Posterior cingulate gyrus (tissue), 11 donors: Measurements from ENCODE around the gene CRTAP.
"Not testable (repeated sequence)": the region's sequence is repeated elsewhere in the genome, so short reads cannot be mapped to it uniquely, and the experiment has no call there.

Experiments used
- DNase-seq, 10 donors: peaks; one replicate each; pipeline versions ENCODE4 v3.0.0 to v3.0.0-alpha.2; 2020 to 2021; ENCODE audit warnings: mixed read lengths in 3 of 10
- intact Hi-C: fragments of 100-400 bp; cut with DNase I; formaldehyde crosslinking; loops from one replicate; pipeline ENCODE4 v1.15.1; 2023

Gene CRTAP

GRCh38 chr3:33170531-33170930, 56.7 kb downstream of the CRTAP start:
- no peak for DNase-seq
- intact Hi-C loops = no loop called here

GRCh38 chr3:33171580-33171979, 57.8 kb downstream of the CRTAP start:
- intact Hi-C loops = no loop called here
- DNase-seq = no peak

- no peak for DNase-seq
- intact Hi-C loops = no loop called here
Observed at GRCh38 chr3:33173103-33173502, 59.3 kb downstream of the CRTAP start.

- intact Hi-C loops = no loop called here
- no peak for DNase-seq
Observed at GRCh38 chr3:33173672-33174071, 59.9 kb downstream of the CRTAP start.

GRCh38 chr3:33174095-33174494, 60.3 kb downstream of the CRTAP start:
- intact Hi-C loops = no loop called here
- DNase-seq = no peak

GRCh38 chr3:33174711-33175414, 61.0 kb downstream of the CRTAP start:
- intact Hi-C loops = no loop called here
- DNase-seq = no peak

GRCh38 chr3:33179132-33179531, 65.3 kb downstream of the CRTAP start:
- intact Hi-C loops = no loop called here
- DNase-seq = no peak

GRCh38 chr3:33181229-33181628, 67.4 kb downstream of the CRTAP start:
- DNase-seq = no peak
- intact Hi-C loops = no loop called here

GRCh38 chr3:33181641-33182040, 67.8 kb downstream of the CRTAP start:
- intact Hi-C loops, DNase-seq: not testable (repeated sequence)

- no peak for DNase-seq
- intact Hi-C loops = no loop called here
Observed at GRCh38 chr3:33184863-33185262, 71.0 kb downstream of the CRTAP start.

- intact Hi-C loops = no loop called here
Observed at GRCh38 chr3:33186524-33187367, 72.9 kb downstream of the CRTAP start.

GRCh38 chr3:33187368-33187634, 73.5 kb downstream of the CRTAP start:
- intact Hi-C loops = no loop called here
- DNase-seq = no peak

More at GRCh38 chr3:33186524-33187367, 72.9 kb downstream of the CRTAP start:
- no peak for DNase-seq

GRCh38 chr3:33194303-33194702, 80.5 kb downstream of the CRTAP start:
- DNase-seq = no peak
- intact Hi-C loops = no loop called here

GRCh38 chr3:33196538-33196937, 82.7 kb downstream of the CRTAP start:
- intact Hi-C loops = no loop called here
- DNase-seq = no peak
